GM15510 (cell line): ENCODE results near the gene CLPTM1L.

Experiments
- POLR2A ChIP-seq: IDR thresholded peaks from 3 replicates; pipeline ENCODE4 v1.6.1; 2011; ENCODE audit warnings: borderline replicate concordance; ENCODE audit not compliant: insufficient read length; ENCODE audit errors: extremely low read depth

Gene CLPTM1L

GRCh38 chr5:1384521-1384920 lies 39.6 kb upstream of the CLPTM1L start:
- no peak for TF ChIP-seq POLR2A

- TF ChIP-seq POLR2A: no peak
These were observed 39.0 kb upstream of the CLPTM1L start for GRCh38 chr5:1383886-1384401.

GRCh38 chr5:1383344-1383743 lies 38.4 kb upstream of the CLPTM1L start:
- TF ChIP-seq POLR2A: no peak

- TF ChIP-seq POLR2A: no peak
These were observed 37.4 kb upstream of the CLPTM1L start for GRCh38 chr5:1382248-1382700.

- TF ChIP-seq POLR2A: no peak
These were observed 36.7 kb upstream of the CLPTM1L start for GRCh38 chr5:1381370-1382247.

GRCh38 chr5:1380910-1381309 lies 36.0 kb upstream of the CLPTM1L start:
- TF ChIP-seq POLR2A: no peak

- no peak for TF ChIP-seq POLR2A
These were observed 35.3 kb upstream of the CLPTM1L start for GRCh38 chr5:1380011-1380817.

- TF ChIP-seq POLR2A: no peak
These were observed 34.2 kb upstream of the CLPTM1L start for GRCh38 chr5:1378866-1379659.

GRCh38 chr5:1378096-1378495 lies 33.2 kb upstream of the CLPTM1L start:
- no peak for TF ChIP-seq POLR2A

GRCh38 chr5:1376981-1377380 lies 32.1 kb upstream of the CLPTM1L start:
- no peak for TF ChIP-seq POLR2A

GRCh38 chr5:1375871-1376810 lies 31.2 kb upstream of the CLPTM1L start:
- no peak for TF ChIP-seq POLR2A

- TF ChIP-seq POLR2A: no peak
These were observed 29.8 kb upstream of the CLPTM1L start for GRCh38 chr5:1374679-1375055.

GRCh38 chr5:1374030-1374678 lies 29.3 kb upstream of the CLPTM1L start:
- TF ChIP-seq POLR2A: no peak

GRCh38 chr5:1371218-1371971 lies 26.5 kb upstream of the CLPTM1L start:
- no peak for TF ChIP-seq POLR2A
